ENCODE data around the gene ZNF362.

- TF ChIP-seq CTCF (conservative IDR thresholded peaks at IDR 0.05; ENCODE audit: low read length) (no peak), EZH2phosphoT487 (IDR thresholded peaks at IDR 0.05; ENCODE audit: borderline replicate concordance, low read depth, low read length) (no peak)
These were observed 16.2 kb downstream of the ZNF362 start for GRCh38 chr1:33272509-33272908.
